H1 (cell line): ENCODE results near the gene ZDHHC8. TPM values are rescaled to one million over a fixed set of nuclear protein-coding genes. Genes with fewer than 3 reads are reported as not detected.

Experiments used
- CTCF ChIA-PET: fragments of 300-600 bp; sonication (Branson Sonifier 250); formaldehyde crosslinking; loops from one replicate; lab custom pipeline; 2021; ENCODE audit not compliant: partially characterized antibody; lab: Charles Lee
- POLR2A ChIA-PET: fragments of 300-600 bp; sonication (Branson Sonifier 250); formaldehyde crosslinking; loops from one replicate; lab custom pipeline; 2021; ENCODE audit warnings: inconsistent platforms; ENCODE audit not compliant: partially characterized antibody; lab: Charles Lee
- DNase-seq, 2 experiments: peaks; one replicate each; pipeline versions ENCODE4 v3.0.0 to v3.0.0-alpha.2; 2010 to 2022; ENCODE audit warnings: low spot score in 2 of 2, low read depth in 1 of 2, mixed read lengths in 1 of 2
- FAIRE-seq: peaks from 2 replicates; lab custom pipeline; 2011; peaks lifted over from hg19 to GRCh38; lab: Jason Lieb, UNC
- H2AFZ ChIP-seq: 2 replicates; pipeline ENCODE4 v1.8.1; 2012; ENCODE audit warnings: low read length, inconsistent platforms
- H2AK5ac ChIP-seq: 2 replicates; pipeline ENCODE4 v1.6.1; 2013; ENCODE audit warnings: low read depth, low read length
- H2BK120ac ChIP-seq: replicated peaks from 2 replicates; pipeline ENCODE3; 2013; ENCODE audit warnings: low read depth, low read length, inconsistent platforms
- H2BK12ac ChIP-seq: 2 replicates; pipeline ENCODE4 v1.6.1; 2013; ENCODE audit warnings: low read depth, low read length
- H2BK15ac ChIP-seq: 2 replicates; pipeline ENCODE4 v1.6.1; 2013; ENCODE audit warnings: low read length
- H2BK20ac ChIP-seq: 2 replicates; pipeline ENCODE4 v1.6.1; 2013; ENCODE audit warnings: low read length
- H2BK5ac ChIP-seq: 2 replicates; pipeline ENCODE4 v1.6.1; 2013; ENCODE audit warnings: low read depth, low read length
- H3K14ac ChIP-seq: 2 replicates; pipeline ENCODE4 v1.6.1; 2013; ENCODE audit warnings: inconsistent platforms; ENCODE audit not compliant: insufficient read length
- H3K18ac ChIP-seq: 2 replicates; pipeline ENCODE4 v1.6.1; 2013; ENCODE audit warnings: low read length; ENCODE audit errors: extremely low read depth
- H3K23ac ChIP-seq: 2 replicates; pipeline ENCODE4 v1.6.1; 2013; ENCODE audit warnings: inconsistent platforms; ENCODE audit not compliant: insufficient read length
- H3K23me2 ChIP-seq: 2 replicates; pipeline ENCODE4 v1.6.1; 2013; ENCODE audit warnings: low read depth, low read length
- H3K27ac ChIP-seq: 2 replicates; pipeline ENCODE4 v1.6.1; 2011; ENCODE audit warnings: low read depth, low read length, inconsistent platforms
- H3K27me3 ChIP-seq, 4 experiments: replicated peaks in 1 of 4; 1 replicate in 1 of 4; 2 replicates in 3 of 4; pipeline versions ENCODE4 v1.6.1 to v1.8.1; 2011 to 2013; ENCODE audit warnings: low read length in 3 of 4, mild to moderate bottlenecking in 3 of 4, inconsistent platforms in 2 of 4, mixed read lengths in 2 of 4, moderate library complexity in 1 of 4; ENCODE audit not compliant: control insufficient read depth in 3 of 4, insufficient read depth in 3 of 4; ENCODE audit errors: extremely low read depth in 1 of 4
- H3K36me3 ChIP-seq, 4 experiments: 2 replicates each; pipeline versions ENCODE4 v1.6.1 to v1.8.1; 2011 to 2013; ENCODE audit warnings: mild to moderate bottlenecking in 4 of 4, low read length in 3 of 4, moderate library complexity in 2 of 4, control low read depth in 1 of 4, inconsistent platforms in 1 of 4; ENCODE audit not compliant: insufficient read depth in 4 of 4, control insufficient read depth in 2 of 4
- H3K4ac ChIP-seq: replicated peaks from 2 replicates; pipeline ENCODE3; 2013; ENCODE audit warnings: low read length, low read depth, mixed read lengths, inconsistent platforms; ENCODE audit not compliant: insufficient read length
- H3K4me1 ChIP-seq, 4 experiments: replicated peaks in 1 of 4; 1 replicate in 1 of 4; 2 replicates in 3 of 4; pipeline versions ENCODE4 v1.6.1 to v1.8.1; 2011 to 2013; ENCODE audit warnings: low read length in 3 of 4, inconsistent platforms in 2 of 4, mixed read lengths in 1 of 4; ENCODE audit not compliant: insufficient read depth in 4 of 4, control insufficient read depth in 3 of 4
- H3K4me2 ChIP-seq, 2 experiments: 2 replicates each; pipeline versions ENCODE4 v1.6.1 to v1.8.1; 2011 to 2013; ENCODE audit warnings: low read depth in 2 of 2, low read length in 2 of 2, control low read depth in 1 of 2, inconsistent platforms in 1 of 2, mild to moderate bottlenecking in 1 of 2; ENCODE audit not compliant: insufficient read depth in 1 of 2
- H3K4me3 ChIP-seq, 4 experiments: fragments of 200-600, 300-600 bp in 1 of 4; sonication (generic), shearing (Covaris generic), sonication (Bioruptor Twin) in 1 of 4; 2 replicates each; pipeline versions ENCODE4 v1.5.1 to v1.8.1; 2011 to 2016; ENCODE audit warnings: low read length in 4 of 4, low read depth in 3 of 4, control low read depth in 2 of 4, inconsistent platforms in 2 of 4, mild to moderate bottlenecking in 2 of 4, mixed read lengths in 1 of 4, moderate library complexity in 1 of 4; ENCODE audit not compliant: insufficient read depth in 2 of 4; ENCODE audit errors: extremely low read depth in 1 of 4
- H3K56ac ChIP-seq: replicated peaks from 2 replicates; pipeline ENCODE3; 2013; ENCODE audit warnings: low read depth, mild to moderate bottlenecking, mixed read lengths, low read length, inconsistent platforms; ENCODE audit not compliant: insufficient read length
- H3K79me1 ChIP-seq: 2 replicates; pipeline ENCODE4 v1.6.1; 2013; ENCODE audit warnings: low read depth, low read length, control low read depth
- H3K79me2 ChIP-seq, 2 experiments: 2 replicates each; pipeline versions ENCODE4 v1.6.1 to v1.8.1; 2012 to 2013; ENCODE audit warnings: low read length in 2 of 2, mild to moderate bottlenecking in 2 of 2, inconsistent platforms in 1 of 2; ENCODE audit not compliant: insufficient read depth in 2 of 2, control insufficient read depth in 1 of 2
- H3K9ac ChIP-seq, 4 experiments: replicated peaks in 1 of 4; 1 replicate in 1 of 4; 2 replicates in 3 of 4; pipeline versions ENCODE4 v1.6.1 to v1.8.1; 2011 to 2013; ENCODE audit warnings: low read depth in 3 of 4, low read length in 3 of 4, control low read depth in 2 of 4, mild to moderate bottlenecking in 2 of 4, moderate library complexity in 2 of 4, inconsistent platforms in 1 of 4; ENCODE audit errors: extremely low read depth in 1 of 4
- H3K9me3 ChIP-seq, 2 experiments: 2 replicates each; pipeline versions ENCODE4 v1.6.1 to v1.8.1; 2012 to 2013; ENCODE audit warnings: mild to moderate bottlenecking in 2 of 2, moderate library complexity in 2 of 2, control low read depth in 1 of 2, inconsistent platforms in 1 of 2, low read depth in 1 of 2, low read length in 1 of 2, mixed read lengths in 1 of 2; ENCODE audit not compliant: insufficient read depth in 2 of 2
- H4K20me1 ChIP-seq, 2 experiments: replicated peaks in 1 of 2; 2 replicates each; pipeline versions ENCODE3 to v1.8.1; 2011 to 2013; ENCODE audit warnings: inconsistent platforms in 2 of 2, low read length in 2 of 2, mild to moderate bottlenecking in 1 of 2; ENCODE audit not compliant: insufficient read depth in 2 of 2, control insufficient read depth in 1 of 2
- H4K5ac ChIP-seq: 2 replicates; pipeline ENCODE4 v1.6.1; 2013; ENCODE audit warnings: low read length, low read depth, mixed read lengths, inconsistent platforms; ENCODE audit not compliant: insufficient read length
- H4K8ac ChIP-seq: 2 replicates; pipeline ENCODE4 v1.8.0; 2013; ENCODE audit warnings: mild to moderate bottlenecking, moderate library complexity, low read length, inconsistent platforms; ENCODE audit not compliant: insufficient read depth; ENCODE audit errors: extremely low read depth
- H4K91ac ChIP-seq: replicated peaks from 2 replicates; pipeline ENCODE3; 2013; ENCODE audit warnings: low read length, mixed read lengths, inconsistent platforms; ENCODE audit not compliant: insufficient read length
- BCL11A ChIP-seq, 2 experiments: IDR thresholded peaks; one replicate each; pipeline ENCODE4 v1.6.1; 2011; ENCODE audit warnings: low read depth in 2 of 2, low read length in 2 of 2, mild to moderate bottlenecking in 2 of 2
- CBX8 ChIP-seq: fragments of 300-800, 300-1000 bp; sonication (generic); IDR thresholded peaks from 2 replicates; pipeline ENCODE4 v1.7.1; 2016; ENCODE audit warnings: low read depth, low read length, borderline replicate concordance
- GABPA ChIP-seq: IDR thresholded peaks from 2 replicates; pipeline ENCODE4 v1.6.1; 2011; ENCODE audit warnings: mild to moderate bottlenecking, low read length, moderate library complexity, borderline replicate concordance; ENCODE audit not compliant: insufficient read depth
- KDM5A ChIP-seq: fragments of 200-600 bp; IDR thresholded peaks from 2 replicates; pipeline ENCODE4 v1.7.1; 2012; ENCODE audit warnings: mild to moderate bottlenecking, low read length, inconsistent platforms, mixed read lengths
- RFX5 ChIP-seq: IDR thresholded peaks from 2 replicates; pipeline ENCODE4 v1.6.1; 2011; ENCODE audit warnings: low read depth, low read length, improper control_type of control experiment, borderline replicate concordance
- SIX5 ChIP-seq: IDR thresholded peaks from 2 replicates; pipeline ENCODE4 v1.6.1; 2011; ENCODE audit warnings: mild to moderate bottlenecking, low read depth, low read length
- TEAD4 ChIP-seq: IDR thresholded peaks from 2 replicates; pipeline ENCODE4 v1.6.1; 2012; ENCODE audit warnings: low read depth, low read length, inconsistent platforms, mixed read lengths
- WGBS, 2 experiments: shearing (Covaris generic) in 1 of 2; methylation state at CpG; one replicate each; pipeline versions ENCODE4 v1.1.6 to v1.1.7; 2013 to 2015; ENCODE audit warnings: low lambda C conversion rate in 2 of 2, mixed read lengths in 2 of 2, inconsistent platforms in 1 of 2, low coverage in 1 of 2, missing lambda C conversion rate in 1 of 2; ENCODE audit not compliant: insufficient replicate concordance in 2 of 2, insufficient coverage in 1 of 2, insufficient read length in 1 of 2; ENCODE audit errors: extremely low coverage in 1 of 2, missing lambda C conversion rate in 1 of 2; 5-methylcytosine and 5-hydroxymethylcytosine counted together
- polyA plus RNA-seq, 7 experiments: library from polyadenylated mRNA; depleted of rRNA in 3 of 7; stranded (reverse) in 5 of 7; unstranded in 2 of 7; fragments of >200 nt in 5 of 7; fragments of 200-250 nt in 2 of 7; gene quantifications; 1 replicate in 5 of 7; 2 replicates in 1 of 7; 4 replicates in 1 of 7; pipeline versions ENCODE4 v1.2.1 to v1.2.3, GENCODE V29; 2011 to 2013; ENCODE audit warnings: missing spikeins in 2 of 7, mixed read lengths in 2 of 7
- total RNA-seq: library from RNA; stranded (reverse); fragmentation: NEBNext Ultra II Directional; extraction: Animal tissue kit (Norgen Biotek cat#: 25700); gene quantifications from 2 replicates; pipeline ENCODE4 v1.2.1, GENCODE V29; 2021

Gene ZDHHC8
- total and polyA plus RNA-seq, 2 of the 8 experiments (the other 6 are each of a cell fraction or from before 2014, with no cell fraction given): 18.6 to 65.6 TPM

DNA sequence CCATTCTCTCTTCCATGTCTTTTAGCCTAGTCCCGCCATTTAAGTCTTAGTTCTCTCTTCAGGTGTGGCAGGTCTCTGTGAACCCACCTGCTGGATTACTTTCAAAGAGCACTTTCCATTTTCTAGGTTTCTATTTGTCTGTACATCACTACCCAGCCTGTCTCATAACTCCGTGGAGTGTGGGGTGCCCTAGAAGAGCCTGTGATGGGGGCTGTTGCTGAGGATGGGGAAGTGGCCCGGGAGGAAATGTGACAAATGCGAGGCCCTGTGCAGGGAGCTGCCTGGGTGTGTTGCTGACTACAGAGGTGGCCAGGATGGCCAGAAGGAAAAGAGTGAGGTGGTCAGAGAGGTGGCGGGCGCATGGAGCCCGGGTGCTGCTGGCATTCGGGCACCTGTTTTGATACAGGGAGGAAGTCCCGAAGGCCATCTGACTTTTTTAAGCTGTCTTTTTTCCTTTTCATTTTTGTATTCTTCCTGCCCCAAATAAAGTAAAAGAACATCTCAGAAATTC is 40.8 kb upstream of the ZDHHC8 start:
- H2BK12ac ChIP-seq: no peak overlapping the region
- peaks cover 18 to 46% of the 10 kb centered on the region in 2 experiments for H4K20me1 ChIP-seq
- no peak overlapping the region for H2AFZ ChIP-seq
- H2BK120ac ChIP-seq: no peak overlapping the region
- H2BK20ac ChIP-seq: no peak overlapping the region
- H4K8ac ChIP-seq: no peak overlapping the region
- H3K79me1 ChIP-seq: peaks cover 18% of the 10 kb centered on the region
- H3K9ac ChIP-seq: no peak overlapping the region
- no peak overlapping the region for H3K27ac ChIP-seq
- H3K14ac ChIP-seq: no peak overlapping the region
- no peak overlapping the region for H2BK5ac ChIP-seq
- H2AK5ac ChIP-seq: no peak overlapping the region
- FAIRE-seq (no peak), DNase-seq (no peak)
- no peaks in the 10 kb centered on the region for H3K23me2 ChIP-seq
- CTCF ChIA-PET: interaction anchor here (0.6 to 1.3 kb wide), 4 partner anchors 14 to 127 kb away, joined by 3 to 7 read pairs (median 4); no protein-coding TSS in a partner anchor
- no peak overlapping the region for H3K18ac ChIP-seq
- no peaks in the 10 kb centered on the region for H3K27me3 ChIP-seq
- H3K56ac ChIP-seq: no peak overlapping the region
- no peak overlapping the region for H3K23ac ChIP-seq
- peaks cover 0 to 17% of the 10 kb centered on the region in 2 experiments; a peak in 2 of 4 replicates for H3K79me2 ChIP-seq
- no peak overlapping the region for H3K4me3 ChIP-seq
- no peak overlapping the region for H3K4me2 ChIP-seq
- no peak overlapping the region for H4K5ac ChIP-seq
- no peak overlapping the region for H4K91ac ChIP-seq
- peaks cover 78 to 97% (median 94%) of the 10 kb centered on the region in 4 experiments for H3K36me3 ChIP-seq
- no peaks in the 10 kb centered on the region; a peak in 1 of 4 replicates for H3K9me3 ChIP-seq
- no peaks in the 10 kb centered on the region for H3K4me1 ChIP-seq
- POLR2A ChIA-PET: interaction anchor here (1.6 to 29.4 kb wide), 3 partner anchors 10 to 35 kb away, joined by 5 to 598 read pairs (median 6); partner anchors contain the start of genes RANBP1 and TRMT2A
- no peak overlapping the region for H2BK15ac ChIP-seq
- no peak overlapping the region for H3K4ac ChIP-seq
- 90% methylated on average over 9 of the region's 9 CpGs; no CpG with 5 or more reads in 1 of the 2 experiments for WGBS, 2 experiments
- TF ChIP-seq CBX8 (no peak), GABPA (no peak), RFX5 (no peak), BCL11A (IDR thresholded peaks at IDR 0.05; ENCODE audit: low read depth in 2 of 2, low read length in 2 of 2) (no peak), SIX5 (no peak), TEAD4 (no peak), KDM5A (no peak)
